IMR-90 (cell line): ENCODE data around the gene ADARB2. TPM values are rescaled to one million over a fixed set of nuclear protein-coding genes. Genes with fewer than 3 reads are reported as not detected.

Experiments used
- ATAC-seq: fragments of 200-7000 bp; cut with Tn5 transposase; 2 replicates; pipeline ENCODE4 v1.9.1; 2020; ENCODE audit warnings: low read depth, mild to moderate bottlenecking, moderate library complexity
- BruUV-seq: library from RNA; stranded (reverse); fragments of 400-500 nt; replicated peaks from 2 replicates; lab custom pipeline; 2021; lab: Mats Ljungman, UMichigan
- CTCF ChIA-PET: fragments of 300-600 bp; formaldehyde crosslinking; extraction: SDS; loops from one replicate; lab custom pipeline; 2021; ENCODE audit warnings: antibody characterized with exemption; lab: Yijun Ruan, JAX
- POLR2A ChIA-PET: fragments of 300-600 bp; sonication (Branson Sonifier 250); formaldehyde crosslinking; loops from one replicate; lab custom pipeline; 2022; ENCODE audit warnings: antibody characterized with exemption; ENCODE audit not compliant: unreplicated experiment; lab: Charles Lee
- DNase-seq: peaks from one replicate; pipeline ENCODE4 v3.0.0; 2013
- H2AFZ ChIP-seq: replicated peaks from 2 replicates; pipeline ENCODE3; 2013; ENCODE audit warnings: low read length, mild to moderate bottlenecking; ENCODE audit not compliant: poor library complexity
- H2AK5ac ChIP-seq: 2 replicates; pipeline ENCODE4 v1.6.1; 2013; ENCODE audit warnings: low read depth, low read length, inconsistent platforms
- H2AK9ac ChIP-seq: replicated peaks from 2 replicates; pipeline ENCODE3; 2013; ENCODE audit warnings: mild to moderate bottlenecking, low read depth, low read length, moderate library complexity; ENCODE audit not compliant: poor library complexity
- H2BK120ac ChIP-seq: 2 replicates; pipeline ENCODE4 v1.6.1; 2013; ENCODE audit warnings: low read depth, low read length, inconsistent platforms
- H2BK15ac ChIP-seq: 3 replicates; pipeline ENCODE4 v1.6.1; 2013; ENCODE audit warnings: low read depth, low read length, inconsistent platforms
- H2BK20ac ChIP-seq: 2 replicates; pipeline ENCODE4 v1.6.1; 2013; ENCODE audit warnings: low read depth, mild to moderate bottlenecking, inconsistent platforms, low read length, moderate library complexity
- H2BK5ac ChIP-seq: 2 replicates; pipeline ENCODE4 v1.6.1; 2013; ENCODE audit warnings: mild to moderate bottlenecking, low read depth, low read length, inconsistent platforms; ENCODE audit not compliant: poor library complexity, severe bottlenecking
- H3K14ac ChIP-seq: replicated peaks from 2 replicates; pipeline ENCODE4 v1.6.1; 2013; ENCODE audit warnings: low read depth, low read length, inconsistent platforms
- H3K18ac ChIP-seq: 2 replicates; pipeline ENCODE4 v1.6.1; 2013; ENCODE audit warnings: low read depth, low read length, control low read depth
- H3K23ac ChIP-seq: 2 replicates; pipeline ENCODE4 v1.6.1; 2013; ENCODE audit warnings: low read depth, low read length, inconsistent platforms
- H3K27ac ChIP-seq: 2 replicates; pipeline ENCODE4 v1.5.1; 2013; ENCODE audit warnings: mild to moderate bottlenecking, control low read depth, low read length; ENCODE audit not compliant: insufficient read depth
- H3K27me3 ChIP-seq: 2 replicates; pipeline ENCODE4 v1.6.1; 2013; ENCODE audit warnings: low read length; ENCODE audit not compliant: control insufficient read depth, insufficient read depth
- H3K36me3 ChIP-seq: 2 replicates; pipeline ENCODE4 v1.6.1; 2013; ENCODE audit warnings: low read length, mixed read lengths; ENCODE audit not compliant: control insufficient read depth, insufficient read depth
- H3K4ac ChIP-seq: 2 replicates; pipeline ENCODE4 v1.6.1; 2013; ENCODE audit warnings: low read depth, low read length, inconsistent platforms
- H3K4me1 ChIP-seq: 2 replicates; pipeline ENCODE4 v1.6.1; 2013; ENCODE audit warnings: low read length, mixed read lengths; ENCODE audit not compliant: control insufficient read depth, insufficient read depth
- H3K4me2 ChIP-seq: 2 replicates; pipeline ENCODE4 v1.6.1; 2013; ENCODE audit warnings: low read depth, mild to moderate bottlenecking, control low read depth, low read length, moderate library complexity
- H3K4me3 ChIP-seq: 2 replicates; pipeline ENCODE4 v1.5.1; 2013; ENCODE audit warnings: low read depth, mild to moderate bottlenecking, control low read depth, low read length, moderate library complexity; ENCODE audit not compliant: insufficient read depth
- H3K56ac ChIP-seq: 2 replicates; pipeline ENCODE4 v1.6.1; 2013; ENCODE audit warnings: low read length, inconsistent platforms; ENCODE audit not compliant: insufficient read depth; ENCODE audit errors: extremely low read depth
- H3K79me1 ChIP-seq, 2 experiments: 2 replicates each; pipeline ENCODE4 v1.6.1; 2013; ENCODE audit warnings: low read length in 2 of 2, inconsistent platforms in 1 of 2, low read depth in 1 of 2
- H3K9ac ChIP-seq: 2 replicates; pipeline ENCODE4 v1.6.1; 2013; ENCODE audit warnings: low read depth, low read length, control low read depth
- H3K9me1 ChIP-seq: 2 replicates; pipeline ENCODE4 v1.6.1; 2013; ENCODE audit warnings: low read length, inconsistent platforms; ENCODE audit not compliant: insufficient read depth
- H3K9me3 ChIP-seq: 2 replicates; pipeline ENCODE4 v1.6.1; 2013; ENCODE audit warnings: low read length; ENCODE audit not compliant: control insufficient read depth, insufficient read depth
- H4K20me1 ChIP-seq: 2 replicates; pipeline ENCODE4 v1.6.1; 2013; ENCODE audit warnings: low read length, inconsistent platforms; ENCODE audit not compliant: insufficient read depth
- H4K5ac ChIP-seq: 2 replicates; pipeline ENCODE4 v1.6.1; 2013; ENCODE audit warnings: mild to moderate bottlenecking, low read depth, low read length, control low read depth
- H4K8ac ChIP-seq, 2 experiments: 2 replicates each; pipeline ENCODE4 v1.6.1; 2013; ENCODE audit warnings: low read depth in 2 of 2, low read length in 2 of 2, control low read depth in 1 of 2, inconsistent platforms in 1 of 2
- H4K91ac ChIP-seq: 2 replicates; pipeline ENCODE4 v1.6.1; 2013; ENCODE audit warnings: low read depth, low read length, inconsistent platforms; ENCODE audit not compliant: insufficient read depth
- MAZ ChIP-seq: IDR thresholded peaks from 2 replicates; pipeline ENCODE4 v1.6.1; 2012; ENCODE audit warnings: low read depth, mild to moderate bottlenecking, low read length, improper control_type of control experiment, moderate library complexity, borderline replicate concordance
- RCOR1 ChIP-seq: IDR thresholded peaks from 2 replicates; pipeline ENCODE4 v1.6.1; 2012; ENCODE audit warnings: mild to moderate bottlenecking, low read length, improper control_type of control experiment; ENCODE audit not compliant: insufficient replicate concordance
- WGBS, 2 experiments: methylation state at CpG; one replicate each; pipeline versions ENCODE4 v1.1.5 to v1.1.7; 2013; ENCODE audit warnings: missing lambda C conversion rate in 2 of 2; ENCODE audit not compliant: insufficient read length in 1 of 2; ENCODE audit errors: extremely low coverage in 2 of 2; 5-methylcytosine and 5-hydroxymethylcytosine counted together
- dilution Hi-C: fragments of 300-500 bp; cut with HindIII; formaldehyde crosslinking; loops from one replicate; pipeline ENCODE4 v1.14.3; 2018; ENCODE audit warnings: low sequenced_read_pairs; ENCODE audit not compliant: unreplicated experiment
- in situ Hi-C: fragments of 300-500 bp; cut with MboI; formaldehyde crosslinking; loops from 3 replicates; pipeline ENCODE4 v1.14.3; 2019; ENCODE audit warnings: low sequenced_read_pairs, inconsistent platforms, mixed read lengths
- intact Hi-C: fragments of 100-400 bp; cut with micrococcal nuclease; formaldehyde crosslinking; loops from 2 replicates; pipeline ENCODE4 v1.10.0; 2022
- polyA plus RNA-seq, 3 experiments: library from polyadenylated mRNA; depleted of rRNA; stranded (reverse); fragments of >200 nt; gene quantifications; 2 replicates each; pipeline ENCODE4 v1.2.3, GENCODE V29; 2012; ENCODE audit warnings: low replicate concordance in 1 of 3
- total RNA-seq: library from RNA; depleted of rRNA; stranded (reverse); fragments of >200 nt; gene quantifications from 2 replicates; pipeline ENCODE4 v1.2.3, GENCODE V29; 2012

Gene ADARB2
- total and polyA plus RNA-seq, 2 of the 4 experiments (the other 2 are of a cell fraction): not detected

DNA sequence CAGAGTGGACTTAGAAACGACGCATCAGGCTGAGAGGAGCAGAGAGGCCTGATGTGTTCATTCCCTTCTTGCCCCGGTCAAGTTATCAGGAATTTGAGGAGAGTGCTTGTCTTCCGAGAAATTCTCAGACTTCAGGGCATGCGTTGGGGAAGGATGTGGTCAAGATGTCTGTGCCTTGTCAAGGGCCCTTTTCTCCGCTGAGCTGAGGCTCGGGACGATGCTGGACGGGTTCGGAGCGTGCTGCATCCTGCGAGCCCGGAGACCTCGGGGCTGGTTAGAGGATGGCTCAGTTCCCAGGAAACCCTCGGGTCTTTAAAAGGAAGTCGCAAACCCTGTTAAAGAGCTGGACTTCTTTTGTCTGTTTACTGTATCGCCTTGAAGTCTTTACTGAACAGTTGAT is 325.4 kb downstream of the ADARB2 start:
- H3K9me3 ChIP-seq: peaks cover 64% of the 10 kb centered on the region
- CTCF ChIA-PET: no interaction called here
- dilution Hi-C loops: no loop called here

More for the DNA sequence above, 325.4 kb downstream of the ADARB2 start:
- TF ChIP-seq RCOR1 (no peak), MAZ (no peak)
- Histone ChIP-seq H2AK9ac (no peak overlapping the region), H3K27me3 (no peaks in the 10 kb centered on the region), H3K4me1 (no peaks in the 10 kb centered on the region), H3K27ac (no peak overlapping the region), H3K56ac (no peak overlapping the region), H3K9me1 (no peaks in the 10 kb centered on the region), H4K20me1 (no peaks in the 10 kb centered on the region), H4K8ac (no peak overlapping the region), H2AK5ac (no peak overlapping the region), H3K14ac (no peak overlapping the region), H3K9ac (no peak overlapping the region), H3K4ac (no peak overlapping the region), H2AFZ (peak overlapping the region; percentile 72), H2BK5ac (no peak overlapping the region), H2BK20ac (no peak overlapping the region), H2BK15ac (no peak overlapping the region), H4K5ac (no peak overlapping the region), H3K23ac (no peak overlapping the region), H3K18ac (no peak overlapping the region), H3K4me3 (no peak overlapping the region), H3K79me1 (no peaks in the 10 kb centered on the region), H3K4me2 (no peak overlapping the region), H4K91ac (no peak overlapping the region), H2BK120ac (no peak overlapping the region), H3K36me3 (no peaks in the 10 kb centered on the region)
- WGBS, 2 experiments: 33% methylated on average over 2 of the region's 17 CpGs; no CpG with 5 or more reads in 1 of the 2 experiments
- BruUV-seq: no TSS peak
- in situ Hi-C loops (no loop called here), intact Hi-C loops (no loop called here)
- no peak for DNase-seq
- POLR2A ChIA-PET: no interaction called here
- no peak for ATAC-seq
